GM12878 (cell line): ENCODE measurements around the gene KIDINS220. TPM values are rescaled to one million over a fixed set of nuclear protein-coding genes. Genes with fewer than 3 reads are reported as not detected.

Experiments
- ATAC-seq: fragments of 200-7000 bp; cut with Tn5 transposase; 3 replicates; pipeline ENCODE4 v1.9.1; 2020; ENCODE audit warnings: mild to moderate bottlenecking, moderate library complexity
- BruUV-seq: library from RNA; stranded (reverse); fragments of 400-500 nt; replicated peaks from 2 replicates; lab custom pipeline; 2021; lab: Mats Ljungman, UMichigan
- CTCF ChIA-PET: fragments of 300-600 bp; sonication (Branson Sonifier 250); formaldehyde crosslinking; extraction: SDS; loops from one replicate; lab custom pipeline; 2021; ENCODE audit warnings: inconsistent platforms; lab: Yijun Ruan, JAX
- POLR2A ChIA-PET: fragments of 350-600 bp; formaldehyde crosslinking; extraction: SDS; loops from one replicate; lab custom pipeline; 2021; ENCODE audit warnings: inconsistent platforms; lab: Charles Lee
- RAD21 ChIA-PET: fragments of 300-600 bp; sonication (Branson Sonifier 250); formaldehyde crosslinking; loops from one replicate; lab custom pipeline; 2023; ENCODE audit warnings: antibody characterized with exemption; ENCODE audit not compliant: unreplicated experiment; lab: Charles Lee
- SMC1A ChIA-PET: fragments of 300-600 bp; sonication (Branson Sonifier 250); formaldehyde crosslinking; loops from one replicate; lab custom pipeline; 2023; ENCODE audit not compliant: unreplicated experiment, uncharacterized antibody; lab: Charles Lee
- DNase-seq: peaks from one replicate; pipeline ENCODE4 v3.0.0-alpha.2; 2011; ENCODE audit warnings: low read depth, low spot score
- FAIRE-seq: peaks from 3 replicates; lab custom pipeline; 2011; peaks lifted over from hg19 to GRCh38; lab: Jason Lieb, UNC
- H2AFZ ChIP-seq: 2 replicates; pipeline ENCODE4 v1.6.0; 2011; ENCODE audit warnings: low read depth, low read length, control low read depth; ENCODE audit not compliant: control insufficient read depth
- H3K27ac ChIP-seq: 2 replicates; pipeline ENCODE4 v1.5.1; 2011; ENCODE audit warnings: control low read depth; ENCODE audit not compliant: control insufficient read depth, insufficient read depth
- H3K27me3 ChIP-seq, 2 experiments: replicated peaks in 1 of 2; 2 replicates each; pipeline versions ENCODE4 v1.6.0 to v1.6.1; 2011; ENCODE audit warnings: low read length in 1 of 2; ENCODE audit not compliant: control insufficient read depth in 2 of 2, insufficient read depth in 2 of 2
- H3K36me3 ChIP-seq, 2 experiments: 2 replicates each; pipeline ENCODE4 v1.5.1; 2011; ENCODE audit warnings: low read length in 1 of 2; ENCODE audit not compliant: control insufficient read depth in 2 of 2, insufficient read depth in 2 of 2
- H3K4me1 ChIP-seq: 2 replicates; pipeline ENCODE4 v1.6.1; 2011; ENCODE audit warnings: mild to moderate bottlenecking, low read length, moderate library complexity, mixed read lengths; ENCODE audit not compliant: control insufficient read depth, insufficient read depth
- H3K4me2 ChIP-seq: 2 replicates; pipeline ENCODE4 v1.6.0; 2011; ENCODE audit warnings: control low read depth; ENCODE audit not compliant: control insufficient read depth, insufficient read depth
- H3K4me3 ChIP-seq: fragments of 200-600 bp; sonication (generic); 2 replicates; pipeline ENCODE4 v1.5.1; 2016
- H3K79me2 ChIP-seq: 2 replicates; pipeline ENCODE4 v1.6.0; 2011; ENCODE audit warnings: low read length; ENCODE audit not compliant: control insufficient read depth, insufficient read depth
- H3K9ac ChIP-seq: 2 replicates; pipeline ENCODE4 v1.8.0; 2011; ENCODE audit warnings: low read length, control low read depth, mixed read lengths; ENCODE audit not compliant: control insufficient read depth, insufficient read depth
- H3K9me3 ChIP-seq: replicated peaks from 3 replicates; pipeline ENCODE4 v1.5.1; 2011; ENCODE audit warnings: mild to moderate bottlenecking, low read length; ENCODE audit not compliant: control insufficient read depth, insufficient read depth
- H4K20me1 ChIP-seq: 2 replicates; pipeline ENCODE4 v1.6.0; 2011; ENCODE audit not compliant: control insufficient read depth, insufficient read depth
- CHD1 ChIP-seq: IDR thresholded peaks from 2 replicates; pipeline ENCODE4 v1.6.1; 2012; ENCODE audit warnings: low read depth, low read length, improper control_type of control experiment
- CHD2 ChIP-seq: IDR thresholded peaks from 2 replicates; pipeline ENCODE4 v1.6.1; 2011; ENCODE audit warnings: low read depth, low read length, improper control_type of control experiment, borderline replicate concordance
- FOXK2 ChIP-seq: fragments of 450-650 bp; IDR thresholded peaks from 2 replicates; pipeline ENCODE4 v1.6.1; 2017; ENCODE audit warnings: mild to moderate bottlenecking, moderate library complexity
- RFX5 ChIP-seq: IDR thresholded peaks from 2 replicates; pipeline ENCODE4 v1.6.1; 2011; ENCODE audit warnings: low read depth, low read length, improper control_type of control experiment
- SREBF2 ChIP-seq: IDR thresholded peaks from 2 replicates; pipeline ENCODE4 v1.6.1; 2012; ENCODE audit warnings: mild to moderate bottlenecking, low read length
- ZNF217 ChIP-seq: fragments of 450-650 bp; IDR thresholded peaks from 2 replicates; pipeline ENCODE4 v1.6.1; 2017; ENCODE audit warnings: antibody characterized with exemption, mild to moderate bottlenecking
- WGBS: methylation state at CpG from one replicate; pipeline ENCODE4 v1.1.6; 2016; ENCODE audit warnings: low lambda C conversion rate; ENCODE audit not compliant: insufficient replicate concordance, insufficient coverage; ENCODE audit errors: missing lambda C conversion rate; 5-methylcytosine and 5-hydroxymethylcytosine counted together
- in situ Hi-C: fragments of 300-500 bp; cut with MboI; formaldehyde crosslinking; loops from 9 replicates; pipeline ENCODE4 v1.14.3; 2018; ENCODE audit warnings: mixed read lengths
- intact Hi-C: fragments of 100-400 bp; cut with micrococcal nuclease; formaldehyde crosslinking; loops from one replicate; pipeline ENCODE4 v1.14.2; 2022; ENCODE audit not compliant: unreplicated experiment
- polyA plus RNA-seq, 11 experiments: library from polyadenylated mRNA; depleted of rRNA in 4 of 11; unstranded in 6 of 11; stranded (reverse) in 5 of 11; fragments of >200 nt; fragmentation: Nextera tagmentation in 4 of 11; fragmentation: Illumina TruSeq in 1 of 11; extraction: Ambion mirVana in 4 of 11; extraction: Trizol in 1 of 11; gene quantifications; 1 replicate in 1 of 11; 2 replicates in 10 of 11; pipeline versions ENCODE4 v1.2.1 to v1.2.3, GENCODE V29; 2011 to 2016; ENCODE audit warnings: inconsistent platforms in 2 of 11, missing spikeins in 2 of 11, low read depth in 1 of 11
- total RNA-seq, 4 experiments: library from RNA; depleted of rRNA in 3 of 4; stranded (reverse); fragments of >200 nt in 3 of 4; fragmentation: Illumina TruSeq in 1 of 4; extraction: Trizol in 1 of 4; gene quantifications; 2 replicates each; pipeline versions ENCODE4 v1.2.1 to v1.2.3, GENCODE V29; 2013 to 2021
- TF ChIP-seq, protein P1 (sequence below): fragments of 450-650 bp; IDR thresholded peaks from 2 replicates; pipeline ENCODE4 v1.6.1; 2017; ENCODE audit warnings: borderline replicate concordance

KIDINS220 gene
- total and polyA plus RNA-seq, 10 of the 15 experiments (the other 5 are each of a cell fraction or from before 2014, with no cell fraction given) = 6.0 to 31.2 (median 16.0) TPM

DNA sequence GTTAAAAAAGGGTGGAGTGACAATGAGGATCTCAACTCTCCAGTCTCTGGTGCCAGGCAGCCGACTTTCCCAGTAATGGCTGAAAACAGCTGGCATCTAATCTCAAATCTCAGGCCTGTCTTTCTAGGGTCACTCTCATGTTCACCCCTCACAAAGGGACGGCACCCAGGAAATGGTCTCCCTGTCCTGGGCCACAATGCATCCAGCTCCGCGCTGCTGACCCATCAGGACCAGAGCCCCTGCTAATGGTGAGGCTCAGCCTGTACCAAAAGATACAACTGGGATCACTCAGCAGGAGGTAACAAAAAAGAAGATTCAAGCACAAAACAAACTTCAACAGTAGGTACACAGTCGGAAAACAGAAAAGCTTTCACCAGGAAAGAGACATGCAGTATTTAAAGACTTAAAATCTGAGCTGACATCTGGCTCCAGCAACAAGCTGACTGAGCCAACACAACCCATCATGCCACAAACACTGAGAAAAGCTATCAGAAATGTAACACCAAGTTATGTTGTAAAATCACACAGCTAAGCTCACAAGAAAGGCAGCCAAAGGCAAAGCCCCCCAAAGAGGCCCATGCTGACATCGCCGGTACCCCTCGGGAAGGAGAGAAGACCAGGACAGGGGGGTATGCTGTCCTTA is 13.6 kb upstream of the KIDINS220 start:
- FAIRE-seq = no peak
- Histone ChIP-seq H3K9me3 (no peaks in the 10 kb centered on the region), H2AFZ (no peak overlapping the region), H3K27ac (no peak overlapping the region), H4K20me1 (no peaks in the 10 kb centered on the region), H3K9ac (no peak overlapping the region)
- ChIA-PET CTCF (no interaction called here), RAD21 (interaction anchor here (1.0 kb wide), 1 partner anchor 9 kb away, joined by 3 read pairs; no protein-coding TSS in a partner anchor), SMC1A (interaction anchor here (1.2 kb wide), 1 partner anchor 14 kb away, joined by 3 read pairs; no protein-coding TSS in a partner anchor)
- ATAC-seq = no peak
- no peak for DNase-seq
- TF ChIP-seq SREBF2 = no peak
- no peak for TF ChIP-seq RFX5
- TF ChIP-seq, protein P1, sequence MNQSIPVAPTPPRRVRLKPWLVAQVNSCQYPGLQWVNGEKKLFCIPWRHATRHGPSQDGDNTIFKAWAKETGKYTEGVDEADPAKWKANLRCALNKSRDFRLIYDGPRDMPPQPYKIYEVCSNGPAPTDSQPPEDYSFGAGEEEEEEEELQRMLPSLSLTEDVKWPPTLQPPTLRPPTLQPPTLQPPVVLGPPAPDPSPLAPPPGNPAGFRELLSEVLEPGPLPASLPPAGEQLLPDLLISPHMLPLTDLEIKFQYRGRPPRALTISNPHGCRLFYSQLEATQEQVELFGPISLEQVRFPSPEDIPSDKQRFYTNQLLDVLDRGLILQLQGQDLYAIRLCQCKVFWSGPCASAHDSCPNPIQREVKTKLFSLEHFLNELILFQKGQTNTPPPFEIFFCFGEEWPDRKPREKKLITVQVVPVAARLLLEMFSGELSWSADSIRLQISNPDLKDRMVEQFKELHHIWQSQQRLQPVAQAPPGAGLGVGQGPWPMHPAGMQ = no peak
- TF ChIP-seq, all 136 proteins: peak for 0
- WGBS = 72% methylated on average over 8 of the region's 8 CpGs
- intact Hi-C loops = no loop called here
- Histone ChIP-seq H3K4me3 (no peak overlapping the region), H3K79me2 (no peaks in the 10 kb centered on the region), H3K27me3 (no peaks in the 10 kb centered on the region), H3K36me3 (no peaks in the 10 kb centered on the region), H3K4me2 (no peak overlapping the region), H3K4me1 (no peaks in the 10 kb centered on the region)
- in situ Hi-C loops = no loop called here
- no TSS peak for BruUV-seq
- POLR2A ChIA-PET = interaction anchor here (0.6 kb wide), 2 partner anchors 14 to 18 kb away, joined by 4 read pairs; partner anchors contain the start of gene KIDINS220

- CTCF ChIA-PET = no interaction called here
- H3K27ac ChIP-seq = no peak overlapping the region
- H3K9ac ChIP-seq = no peak overlapping the region
- 43% methylated on average over 4 of the region's 4 CpGs for WGBS
- POLR2A ChIA-PET = no interaction called here
- H3K9me3 ChIP-seq = no peaks in the 10 kb centered on the region
- SMC1A ChIA-PET = interaction anchor here (1.2 kb wide), 1 partner anchor 8 kb away, joined by 3 read pairs; no protein-coding TSS in a partner anchor
- DNase-seq (no peak), FAIRE-seq (no peak), ATAC-seq (no peak)
- no peak overlapping the region for H3K4me3 ChIP-seq
- H3K4me1 ChIP-seq = no peaks in the 10 kb centered on the region
- BruUV-seq = no TSS peak
- no peaks in the 10 kb centered on the region for H3K36me3 ChIP-seq
- H3K79me2 ChIP-seq = no peaks in the 10 kb centered on the region
- H3K27me3 ChIP-seq = no peaks in the 10 kb centered on the region
- RAD21 ChIA-PET = no interaction called here
- H3K4me2 ChIP-seq = no peak overlapping the region
- in situ Hi-C loops (no loop called here), intact Hi-C loops (no loop called here)
- no peak overlapping the region for H2AFZ ChIP-seq
- TF ChIP-seq CHD2 (no peak), ZNF217 (no peak), FOXK2 (no peak), CHD1 (no peak)
- H4K20me1 ChIP-seq = no peaks in the 10 kb centered on the region
These were observed 11.9 kb upstream of the KIDINS220 start for GRCh38 chr2:8849327-8849726.
